Aorta (tissue), 5 donors: ENCODE measurements around the gene KRT8. TPM values are rescaled to one million over a fixed set of nuclear protein-coding genes. Genes with fewer than 3 reads are reported as not detected.

Source experiments
- ATAC-seq: fragments of 200-7000 bp; cut with Tn5 transposase; one replicate; pipeline ENCODE4 v1.9.1; 2022; ENCODE audit warnings: moderate library complexity; ENCODE audit not compliant: low FRiP score
- DNase-seq, 2 donors: peaks; one replicate each; pipeline ENCODE4 v3.0.0-alpha.2; 2020
- H3K27ac ChIP-seq, 2 donors: one replicate each; pipeline ENCODE4 v1.5.1; 2013; ENCODE audit warnings: low read length in 2 of 2, mild to moderate bottlenecking in 2 of 2, moderate library complexity in 2 of 2, control low read depth in 1 of 2, inconsistent platforms in 1 of 2, low read depth in 1 of 2
- H3K27me3 ChIP-seq, 2 donors: one replicate each; pipeline ENCODE4 v1.6.1; 2013; ENCODE audit warnings: control low read depth in 1 of 2, low read length in 1 of 2, mild to moderate bottlenecking in 1 of 2, moderate library complexity in 1 of 2; ENCODE audit not compliant: insufficient read depth in 2 of 2, control insufficient read depth in 1 of 2
- H3K36me3 ChIP-seq, 2 donors: one replicate each; pipeline ENCODE4 v1.6.1; 2013; ENCODE audit warnings: control low read depth in 1 of 2, low read length in 1 of 2, mild to moderate bottlenecking in 1 of 2; ENCODE audit not compliant: insufficient read depth in 2 of 2, control insufficient read depth in 1 of 2
- H3K4me1 ChIP-seq, 2 donors: one replicate each; pipeline ENCODE4 v1.6.1; 2013; ENCODE audit warnings: low read length in 2 of 2, control low read depth in 1 of 2, mild to moderate bottlenecking in 1 of 2, moderate library complexity in 1 of 2; ENCODE audit not compliant: insufficient read depth in 2 of 2, control insufficient read depth in 1 of 2
- H3K4me3 ChIP-seq, 2 donors: one replicate each; pipeline ENCODE4 v1.5.1; 2013; ENCODE audit warnings: low read length in 2 of 2, control low read depth in 1 of 2, mild to moderate bottlenecking in 1 of 2
- H3K9me3 ChIP-seq: one replicate; pipeline ENCODE4 v1.6.1; 2013; ENCODE audit warnings: mild to moderate bottlenecking, low read length; ENCODE audit not compliant: control insufficient read depth
- WGBS, 2 donors: extraction: QIAGEN DNeasy Blood & Tissue Kit; methylation state at CpG; one replicate each; pipeline ENCODE4 v1.1.7; 2013; 5-methylcytosine and 5-hydroxymethylcytosine counted together
- intact Hi-C, 2 donors: fragments of 100-400 bp; cut with DNase I; formaldehyde crosslinking; loops; one replicate each; pipeline versions ENCODE4 v1.14.2 to v1.15.0; 2022
- polyA plus RNA-seq, 2 donors: library from polyadenylated mRNA; stranded (reverse); fragments of 200-250 nt; gene quantifications; one replicate each; pipeline ENCODE4 v1.2.3, GENCODE V29; 2013
- total RNA-seq, 2 donors: library from RNA; stranded (reverse); fragmentation: NEBNext Ultra II Directional; extraction: Animal tissue kit (Norgen Biotek cat#: 25700); gene quantifications; one replicate each; pipeline ENCODE4 v1.2.1, GENCODE V29; 2021
- donor health status: healthy with polysubstance abuse.
- donor health status: Bipolar disorder and iron deficiency.
- donor health status: DM: no; HTN: no; CAD: no.
- donor health status: DM: no; HTN: no; CAD: no.
- donor health status: DM: yes; HTN: yes; CAD: no.

The KRT8 gene
- total and polyA plus RNA-seq, 4 donors: 34.5 to 323 (median 70.6) TPM

DNA sequence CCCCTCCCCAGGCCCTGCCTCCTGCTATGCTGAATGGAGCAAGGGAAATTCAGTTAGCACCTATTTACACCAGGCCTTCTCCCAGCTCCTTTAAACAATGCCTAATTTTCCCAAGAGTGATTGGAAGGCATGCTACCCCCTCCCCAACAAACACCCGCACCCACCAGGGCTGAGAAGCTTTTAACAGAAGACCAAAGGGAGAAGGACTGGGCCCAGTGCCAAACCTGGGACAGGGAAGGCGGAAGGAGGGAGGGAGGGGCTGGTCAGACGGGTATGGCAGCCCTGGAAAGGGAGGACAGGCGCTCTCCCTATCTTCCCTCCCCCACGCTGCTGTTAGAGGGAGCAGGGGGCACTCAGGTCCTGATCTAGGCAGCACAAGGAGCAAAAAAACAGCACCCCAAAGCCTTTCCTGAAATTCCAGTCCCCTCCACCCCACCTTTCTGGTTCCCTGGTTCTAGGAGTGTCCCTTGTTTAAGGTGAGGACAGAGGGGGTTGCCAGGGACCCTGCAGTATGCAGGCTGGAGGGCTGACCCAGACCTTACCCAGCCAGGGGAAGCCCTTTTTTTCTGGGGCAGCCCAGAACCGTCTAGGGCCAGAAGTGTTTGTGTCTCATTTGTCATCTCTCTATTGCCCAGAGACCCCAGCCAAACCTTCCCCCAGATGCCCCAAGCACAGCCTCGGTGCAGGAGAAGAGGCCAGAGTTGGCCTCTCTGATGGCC lies 2.4 kb upstream of the KRT8 start:
- 52% methylated on average over 7 of the region's 7 CpGs for WGBS, 2 donors
- Histone ChIP-seq H3K27ac (no peak overlapping the region), H3K4me3 (no peak overlapping the region), H3K36me3 (no peaks in the 10 kb centered on the region), H3K4me1 (no peaks in the 10 kb centered on the region), H3K9me3 (no peaks in the 10 kb centered on the region), H3K27me3 (no peaks in the 10 kb centered on the region)
- intact Hi-C loops: no loop called here
- DNase-seq (peak in 1 of 2 donors; percentile 76), ATAC-seq (no peak)

GRCh38 chr12:52906191-52906601 lies 1.3 kb upstream of the KRT8 start:
- Histone ChIP-seq H3K9me3 (no peaks in the 10 kb centered on the region), H3K27ac (no peak overlapping the region), H3K27me3 (no peaks in the 10 kb centered on the region), H3K4me3 (no peak overlapping the region), H3K4me1 (no peaks in the 10 kb centered on the region), H3K36me3 (no peaks in the 10 kb centered on the region)
- DNase-seq: no peak
- no peak for ATAC-seq
- intact Hi-C loops: no loop called here
- 89 to 94% methylated on average over 7 of the region's 7 CpGs for WGBS, 2 donors

- H3K9me3 ChIP-seq: no peaks in the 10 kb centered on the region
- DNase-seq (peak; percentile 59 to 83), ATAC-seq (peak; percentile 58)
- 10 to 14% methylated on average over 19 to 31 of the region's 31 CpGs for WGBS, 2 donors
- H3K36me3 ChIP-seq: no peaks in the 10 kb centered on the region
- intact Hi-C loops: loop anchor here in 1 of 2 donors (5.0 kb wide), 1 partner anchor 73 kb away; no protein-coding TSS in a partner anchor
- peak overlapping the region; percentile 1 to 83 for H3K27ac ChIP-seq
- H3K27me3 ChIP-seq: no peaks in the 10 kb centered on the region
- H3K4me3 ChIP-seq: peak overlapping the region; percentile 7 to 24
- no peaks in the 10 kb centered on the region for H3K4me1 ChIP-seq
Measured at GRCh38 chr12:52903855-52904508, 894 bp downstream of the KRT8 start.

- Histone ChIP-seq H3K27me3 (no peaks in the 10 kb centered on the region), H3K4me3 (peak overlapping the region; percentile 7 to 24), H3K9me3 (no peaks in the 10 kb centered on the region), H3K36me3 (peaks cover 0 to 2% of the 10 kb centered on the region in 2 donors), H3K27ac (peak overlapping the region in 1 of 2 donors; percentile 0), H3K4me1 (no peaks in the 10 kb centered on the region)
- ATAC-seq (peak; percentile 86), DNase-seq (peak; percentile 87 to 89)
- 2 to 3% methylated on average over 30 to 34 of the region's 34 CpGs for WGBS, 2 donors
- intact Hi-C loops: loop anchor here in 1 of 2 donors (5.0 kb wide), 1 partner anchor 74 kb away; no protein-coding TSS in a partner anchor
Measured at GRCh38 chr12:52903285-52903854, 1.5 kb downstream of the KRT8 start.

DNA sequence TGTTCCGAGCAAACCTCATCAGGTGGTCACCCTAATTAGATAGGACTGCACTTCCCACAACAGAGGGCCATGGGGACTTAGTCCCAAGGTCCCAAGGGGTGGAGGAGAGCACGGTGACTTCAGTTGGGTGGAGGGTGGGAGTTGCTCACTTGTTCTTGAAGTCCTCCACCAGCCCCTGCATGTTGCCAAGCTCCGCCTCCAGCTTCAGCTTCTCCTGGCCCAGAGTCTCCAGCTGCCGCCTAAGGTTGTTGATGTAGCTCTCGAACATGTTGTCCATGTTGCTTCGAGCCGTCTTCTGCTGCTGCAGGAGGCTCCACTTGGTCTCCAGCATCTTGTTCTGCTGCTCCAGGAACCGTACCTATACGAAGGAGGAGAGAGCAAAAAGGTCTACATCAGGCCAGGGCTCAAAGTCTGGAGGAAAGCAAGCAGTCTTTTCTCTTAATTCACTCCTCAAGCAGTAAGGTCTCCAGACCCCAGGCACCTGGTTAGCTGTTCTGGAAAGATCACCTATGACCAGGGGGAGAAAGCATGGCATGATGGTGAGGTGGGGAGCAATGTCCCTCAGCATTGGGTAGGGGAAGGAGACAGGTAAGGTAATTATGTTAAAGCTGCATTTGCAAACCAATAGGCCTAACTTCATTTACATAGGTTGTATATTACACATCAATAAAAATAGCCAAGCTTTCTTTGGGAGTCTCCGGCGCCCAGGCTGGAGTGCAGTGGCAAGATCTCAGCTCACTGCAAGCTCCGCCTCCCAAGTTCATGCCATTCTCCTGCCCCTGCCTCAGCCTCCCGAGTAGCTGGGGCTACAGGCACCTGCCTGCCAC lies 2.9 kb downstream of the KRT8 start:
- Histone ChIP-seq H3K27ac (no peak overlapping the region), H3K4me3 (no peak overlapping the region), H3K4me1 (no peaks in the 10 kb centered on the region), H3K27me3 (no peaks in the 10 kb centered on the region), H3K9me3 (no peaks in the 10 kb centered on the region), H3K36me3 (peaks cover 0 to 3% of the 10 kb centered on the region in 2 donors)
- ATAC-seq: no peak
- 81 to 83% methylated on average over 13 of the region's 13 CpGs for WGBS, 2 donors
- intact Hi-C loops: loop anchor here in 1 of 2 donors (5.0 kb wide), 1 partner anchor 75 kb away; no protein-coding TSS in a partner anchor
- DNase-seq: no peak

- Histone ChIP-seq H3K27ac (no peak overlapping the region), H3K27me3 (no peaks in the 10 kb centered on the region), H3K9me3 (no peaks in the 10 kb centered on the region), H3K4me1 (no peaks in the 10 kb centered on the region), H3K36me3 (peaks cover 0 to 3% of the 10 kb centered on the region in 2 donors), H3K4me3 (no peak overlapping the region)
- intact Hi-C loops: loop anchor here in 1 of 2 donors (5.0 kb wide), 1 partner anchor 76 kb away; no protein-coding TSS in a partner anchor
- DNase-seq (no peak), ATAC-seq (no peak)
- 72 to 90% methylated on average over 7 of the region's 7 CpGs for WGBS, 2 donors
Measured at GRCh38 chr12:52900896-52901714, 3.8 kb downstream of the KRT8 start.

DNA sequence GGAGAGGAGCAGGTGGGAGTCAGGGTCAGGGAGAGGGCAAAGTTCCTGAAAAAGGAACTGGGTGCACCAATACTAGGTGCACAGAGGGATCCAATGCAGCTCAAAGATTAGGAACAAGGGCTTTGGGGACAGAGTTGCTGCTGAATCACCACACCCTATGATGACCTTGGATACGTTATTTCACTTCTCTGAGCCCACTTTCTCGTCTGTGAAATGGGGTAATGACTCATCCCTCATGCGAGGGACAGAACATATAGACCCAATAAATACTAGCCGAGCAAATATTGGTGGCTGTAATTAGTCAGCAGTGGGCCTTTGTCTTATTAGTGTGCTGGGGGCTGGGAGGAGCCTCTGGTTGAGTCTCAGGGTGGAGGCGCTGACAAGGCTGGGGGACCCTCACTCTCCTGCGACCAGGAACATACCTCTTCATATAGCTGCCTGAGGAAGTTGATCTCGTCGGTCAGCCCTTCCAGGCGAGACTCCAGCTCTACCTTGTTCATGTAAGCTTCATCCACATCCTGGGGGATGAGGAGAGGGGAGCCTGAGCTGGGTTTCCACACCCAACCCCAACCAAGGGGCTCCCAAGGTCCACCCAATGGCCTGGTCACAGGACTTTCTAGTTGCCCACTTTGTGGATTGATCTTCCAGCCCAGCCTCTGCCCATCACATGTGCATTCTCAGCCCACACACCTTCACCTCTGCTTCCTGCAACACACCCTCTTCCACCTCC lies 4.5 kb downstream of the KRT8 start:
- DNase-seq (no peak), ATAC-seq (no peak)
- intact Hi-C loops: loop anchor here in 1 of 2 donors (5.0 kb wide), 1 partner anchor 77 kb away; no protein-coding TSS in a partner anchor
- H3K4me3 ChIP-seq: no peak overlapping the region
- no peak overlapping the region for H3K27ac ChIP-seq
- no peaks in the 10 kb centered on the region for H3K9me3 ChIP-seq
- 90 to 95% methylated on average over 9 of the region's 9 CpGs for WGBS, 2 donors
- H3K27me3 ChIP-seq: no peaks in the 10 kb centered on the region
- H3K4me1 ChIP-seq: no peaks in the 10 kb centered on the region
- H3K36me3 ChIP-seq: peaks cover 0 to 3% of the 10 kb centered on the region in 2 donors
